Heart left ventricle (tissue), 13 donors: ENCODE measurements around the gene AHNAK2.

ENCODE experiments used
- POLR2A ChIP-seq, 2 donors: fragments of 450-650 bp; IDR thresholded peaks; one replicate each; pipeline ENCODE4 v1.6.1; 2017; ENCODE audit warnings: antibody characterized with exemption in 2 of 2, mild to moderate bottlenecking in 2 of 2, moderate library complexity in 2 of 2
- TF ChIP-seq, protein P1 (sequence below), 12 donors: fragments of 200-600 bp; sonication (generic) in 4 of 12; IDR thresholded peaks; one replicate each; pipeline versions ENCODE4 v1.5.0 to v1.8.0; 2018 to 2022; ENCODE audit warnings: antibody characterized with exemption in 12 of 12, mild to moderate bottlenecking in 5 of 12
- donor health status: ischemic (EF 13 %, LVEDD 7.1; RV severe dilation, severe dysfunction).
- donor health status: DM: no; HTN: yes; CAD: no.
- donor health status: DM: no; HTN: no; CAD: no.
- donor health status: ischemic (EF 25% LVEDD 6.9; RV normal size, moderate dysfunction).
- donor health status: ischemic (EF 25% LVEDD 5.7; RV mildly dilated, moderate dysfunction).
- donor health status: ischemic (EF 35%, LVEDD 5.7; RV mildly dilated, moderate dysfunction).
- donor health status: nonischemic (EF 11% LVEDD 7.7; RV severe dilation, severe dysfunction).
- donor health status: DM: yes; HTN: yes; CAD: no.
- donor health status: PGD.
- donor health status: ischemic (EF 29% LVEDD 5.4; RV normal size, mild dysfunction).
- donor health status: nonischemic (EF 23%, LVEDD 6.1; RV moderate dilation, normal function).

DNA sequence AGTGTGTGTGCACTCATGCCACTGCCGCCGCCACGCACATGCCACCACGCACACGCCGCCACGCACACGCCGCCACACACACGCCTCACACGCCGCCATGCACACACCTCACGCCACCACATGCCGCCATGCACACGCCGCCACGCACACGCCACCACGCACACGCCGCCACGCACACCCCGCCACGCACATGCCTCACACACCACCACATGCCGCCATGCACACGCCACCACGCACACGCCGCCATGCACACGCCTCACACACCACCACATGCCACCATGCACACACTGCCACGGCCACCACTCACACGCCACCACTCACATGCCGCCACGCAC lies 13.7 kb upstream of the AHNAK2 start:
- TF ChIP-seq, protein P1, sequence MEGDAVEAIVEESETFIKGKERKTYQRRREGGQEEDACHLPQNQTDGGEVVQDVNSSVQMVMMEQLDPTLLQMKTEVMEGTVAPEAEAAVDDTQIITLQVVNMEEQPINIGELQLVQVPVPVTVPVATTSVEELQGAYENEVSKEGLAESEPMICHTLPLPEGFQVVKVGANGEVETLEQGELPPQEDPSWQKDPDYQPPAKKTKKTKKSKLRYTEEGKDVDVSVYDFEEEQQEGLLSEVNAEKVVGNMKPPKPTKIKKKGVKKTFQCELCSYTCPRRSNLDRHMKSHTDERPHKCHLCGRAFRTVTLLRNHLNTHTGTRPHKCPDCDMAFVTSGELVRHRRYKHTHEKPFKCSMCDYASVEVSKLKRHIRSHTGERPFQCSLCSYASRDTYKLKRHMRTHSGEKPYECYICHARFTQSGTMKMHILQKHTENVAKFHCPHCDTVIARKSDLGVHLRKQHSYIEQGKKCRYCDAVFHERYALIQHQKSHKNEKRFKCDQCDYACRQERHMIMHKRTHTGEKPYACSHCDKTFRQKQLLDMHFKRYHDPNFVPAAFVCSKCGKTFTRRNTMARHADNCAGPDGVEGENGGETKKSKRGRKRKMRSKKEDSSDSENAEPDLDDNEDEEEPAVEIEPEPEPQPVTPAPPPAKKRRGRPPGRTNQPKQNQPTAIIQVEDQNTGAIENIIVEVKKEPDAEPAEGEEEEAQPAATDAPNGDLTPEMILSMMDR (IDR thresholded peaks at IDR 0.05): no peak
- no peak for TF ChIP-seq POLR2A (IDR thresholded peaks at IDR 0.05)
